ENCODE measurements around the gene HLA-A.
"Not testable (repeated sequence)": the region's sequence is repeated elsewhere in the genome, so short reads cannot be mapped to it uniquely, and the experiment has no call there.

HLA-A gene

GRCh38 chr6:29942275-29943052 lies at the start of gene HLA-A:
HLA-A (plus strand) TSS chr6:29942532; CDS start chr6:29942554, 22 bp downstream.
- DNase-seq = peak; percentile 85

- no peak for DNase-seq
Observed at GRCh38 chr6:29892696-29893095, 49.6 kb upstream of the HLA-A start.

- DNase-seq = no peak
Observed at GRCh38 chr6:29899281-29899680, 43.1 kb upstream of the HLA-A start.

DNA sequence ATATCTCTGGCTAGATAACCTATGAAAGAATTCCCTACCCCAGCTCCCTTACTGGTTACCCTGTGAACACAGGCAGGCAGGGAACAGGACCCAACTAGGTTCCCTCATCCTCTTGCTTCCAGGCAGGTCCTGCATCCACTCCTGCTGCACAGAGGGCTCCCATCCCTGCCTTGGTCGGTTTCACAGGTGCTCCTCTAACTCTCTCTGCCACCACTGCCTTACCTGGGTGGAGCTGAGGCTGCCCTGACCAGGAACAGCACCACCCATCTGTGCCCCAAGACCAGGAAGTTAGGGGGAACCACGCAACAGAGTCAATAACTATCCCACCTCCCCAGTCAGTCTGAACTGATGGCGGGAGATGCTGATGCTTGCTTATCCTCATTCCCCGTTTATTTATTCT lies 37.0 kb upstream of the HLA-A start:
- no peak for DNase-seq

GRCh38 chr6:29907637-29908340 lies 34.5 kb upstream of the HLA-A start:
- DNase-seq = no peak

DNA sequence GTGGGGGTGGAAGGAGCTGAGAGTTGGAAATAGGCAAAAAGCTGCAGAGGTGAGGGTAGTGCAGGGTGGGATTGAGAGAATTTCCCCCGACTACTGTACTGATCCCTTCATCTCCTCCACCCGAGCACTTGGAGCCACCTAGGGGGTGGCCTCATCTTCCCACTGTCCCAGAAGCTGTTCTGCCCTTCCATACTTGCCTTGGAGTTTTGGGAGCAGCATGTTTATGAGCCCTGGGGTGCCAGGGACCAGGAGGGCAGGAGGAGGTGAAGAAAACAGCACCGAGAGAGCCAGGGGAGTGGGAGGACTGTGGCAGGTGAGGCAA lies 34.0 kb upstream of the HLA-A start:
- no peak for DNase-seq

GRCh38 chr6:29908710-29909109 lies 33.6 kb upstream of the HLA-A start:
- DNase-seq = no peak

GRCh38 chr6:29909985-29910384 lies 32.3 kb upstream of the HLA-A start:
- no peak for DNase-seq

DNA sequence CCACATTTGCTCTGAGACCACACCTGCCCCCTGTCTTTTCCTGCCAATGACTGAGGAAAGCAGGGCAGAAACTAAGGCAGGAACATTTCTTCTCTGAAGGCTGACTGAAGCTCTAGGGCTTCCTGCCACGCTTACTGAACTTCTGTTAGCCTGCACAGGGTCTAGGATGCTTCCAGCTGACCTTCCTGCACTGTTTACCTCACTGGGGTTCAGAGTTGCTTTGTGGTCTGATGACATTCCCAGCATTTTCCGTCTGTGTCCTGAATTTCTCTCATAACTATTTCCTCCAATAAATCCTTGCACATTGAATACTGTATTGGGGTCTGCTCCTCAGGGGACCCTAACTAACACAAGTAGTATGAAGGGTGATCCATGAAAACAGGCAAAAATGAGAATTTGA lies 29.5 kb upstream of the HLA-A start:
- no peak for DNase-seq

DNA sequence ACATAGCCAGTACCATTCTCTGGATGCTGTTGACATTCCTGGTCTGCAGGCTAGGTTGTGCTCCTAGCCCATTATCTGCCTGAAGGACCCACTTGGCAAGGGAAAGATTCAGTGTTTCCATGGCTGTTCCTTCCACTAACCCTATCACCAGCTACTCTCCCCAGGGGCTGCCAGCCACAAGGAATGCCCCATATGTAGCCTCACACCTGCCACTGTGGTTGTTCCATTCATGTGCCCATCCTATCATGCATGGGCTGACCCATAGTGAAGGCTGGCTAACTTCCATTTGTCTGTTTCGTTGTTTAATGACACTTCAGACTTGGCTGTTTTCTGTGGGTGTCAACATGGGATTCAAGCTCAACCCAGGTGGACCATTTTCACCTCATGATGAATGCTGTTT lies 25.6 kb upstream of the HLA-A start:
- no peak for DNase-seq

GRCh38 chr6:29917857-29918256 lies 24.5 kb upstream of the HLA-A start:
- no peak for DNase-seq

- DNase-seq = no peak
Observed at GRCh38 chr6:29919506-29920445, 22.6 kb upstream of the HLA-A start.

GRCh38 chr6:29924287-29924686 lies 18.0 kb upstream of the HLA-A start:
- DNase-seq = peak; percentile 1

- DNase-seq = no peak
Observed at GRCh38 chr6:29924731-29925130, 17.6 kb upstream of the HLA-A start.

DNA sequence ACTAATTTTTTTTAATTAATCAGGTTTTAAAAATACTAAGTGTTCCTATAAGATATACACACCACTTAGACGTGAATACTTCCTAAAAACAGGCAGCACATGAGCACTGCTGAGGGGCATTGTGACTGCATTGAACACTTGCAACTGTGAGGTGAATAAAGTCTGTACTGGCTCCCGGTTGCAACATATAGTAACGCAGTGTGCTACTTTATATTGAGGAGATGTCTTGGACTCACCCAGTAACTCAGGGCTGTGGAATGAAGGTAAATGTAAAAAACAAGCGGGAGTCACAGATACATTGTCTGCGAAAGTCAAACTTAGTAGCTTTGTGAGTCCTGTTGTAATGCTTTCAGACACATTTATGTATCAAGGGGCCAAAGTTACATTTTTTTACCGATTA lies 17.0 kb upstream of the HLA-A start:
- DNase-seq = no peak

DNA sequence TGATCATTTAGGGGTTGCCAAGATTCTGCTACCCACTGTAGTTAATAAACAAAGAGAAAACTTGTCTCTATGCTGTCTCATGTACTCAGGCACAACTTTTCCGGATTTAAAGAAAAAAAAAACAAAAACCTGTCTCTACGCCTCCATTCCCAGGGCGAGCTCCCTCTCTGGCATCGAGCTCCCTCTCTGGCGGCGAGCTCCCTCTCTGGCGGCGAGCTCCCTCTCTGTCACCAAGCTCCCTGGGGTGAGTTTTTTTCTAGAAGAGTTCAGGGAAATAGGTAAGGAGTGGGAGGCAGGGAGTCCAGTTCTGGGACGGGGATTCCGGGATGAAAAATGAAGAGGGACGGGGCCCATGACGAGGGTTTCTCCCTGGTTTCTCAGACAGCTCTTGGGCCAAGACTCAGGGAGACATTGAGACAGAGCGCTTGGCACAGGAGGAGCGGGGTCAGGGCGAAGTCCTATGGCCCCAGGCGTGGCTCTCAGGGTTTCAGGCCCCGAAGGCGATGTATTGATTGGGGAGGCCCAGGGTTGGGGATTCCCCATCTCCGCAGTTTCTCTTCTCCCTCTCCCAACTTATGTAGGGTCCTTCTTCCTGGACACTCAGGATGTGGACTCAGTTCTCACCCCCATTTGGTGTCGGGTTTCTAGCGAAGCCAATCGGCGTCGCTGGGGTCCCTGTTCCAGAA lies 16.5 kb upstream of the HLA-A start:
- DNase-seq = no peak

GRCh38 chr6:29926413-29927274 lies 15.7 kb upstream of the HLA-A start:
- DNase-seq = no peak

GRCh38 chr6:29927275-29927569 lies 15.1 kb upstream of the HLA-A start:
- DNase-seq = no peak

DNA sequence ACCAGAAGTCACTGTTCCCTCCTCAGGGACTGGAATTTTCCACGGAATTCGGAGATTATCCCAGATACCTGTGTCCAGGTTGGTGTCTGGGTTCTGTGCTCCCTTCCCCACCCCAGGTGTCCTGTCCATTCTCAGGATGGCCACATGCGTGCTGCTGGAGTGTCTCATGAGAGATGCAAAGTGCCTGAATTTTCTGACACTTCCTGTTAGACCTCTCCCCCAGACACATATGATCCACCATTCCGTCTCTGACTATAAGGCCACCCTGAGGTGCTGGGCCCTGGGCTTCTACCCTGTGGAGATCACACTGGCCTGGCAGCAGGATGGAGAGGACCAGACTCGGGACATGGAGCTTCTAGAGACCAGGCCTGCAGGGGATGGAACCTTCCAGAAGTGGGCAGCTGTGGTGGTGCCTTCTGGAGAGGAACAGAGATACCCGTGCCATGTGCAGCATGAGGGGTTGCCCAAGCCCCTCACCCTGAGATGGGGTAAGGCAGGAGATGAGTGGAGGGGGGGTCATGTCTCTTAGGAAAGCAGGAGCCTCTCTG lies 14.4 kb upstream of the HLA-A start:
- DNase-seq = no peak

GRCh38 chr6:29930047-29930446 lies 12.3 kb upstream of the HLA-A start:
- DNase-seq = not testable (repeated sequence)

GRCh38 chr6:29933955-29934354 lies 8.4 kb upstream of the HLA-A start:
- DNase-seq = no peak

All from NCI-H2171 treated with DMSO at 0.1 percent for 48 hours (cell line).